ENCODE data around the gene SMPD4. TPM values are rescaled to one million over a fixed set of nuclear protein-coding genes. Genes with fewer than 3 reads are reported as not detected.
"Not testable (repeated sequence)": the region's sequence is repeated elsewhere in the genome, so short reads cannot be mapped to it uniquely, and the experiment has no call there.

Gene SMPD4
- total and polyA plus RNA-seq, 2 of the 4 experiments (the other 2 are of a cell fraction) = 8.6 to 63.0 TPM

DNA sequence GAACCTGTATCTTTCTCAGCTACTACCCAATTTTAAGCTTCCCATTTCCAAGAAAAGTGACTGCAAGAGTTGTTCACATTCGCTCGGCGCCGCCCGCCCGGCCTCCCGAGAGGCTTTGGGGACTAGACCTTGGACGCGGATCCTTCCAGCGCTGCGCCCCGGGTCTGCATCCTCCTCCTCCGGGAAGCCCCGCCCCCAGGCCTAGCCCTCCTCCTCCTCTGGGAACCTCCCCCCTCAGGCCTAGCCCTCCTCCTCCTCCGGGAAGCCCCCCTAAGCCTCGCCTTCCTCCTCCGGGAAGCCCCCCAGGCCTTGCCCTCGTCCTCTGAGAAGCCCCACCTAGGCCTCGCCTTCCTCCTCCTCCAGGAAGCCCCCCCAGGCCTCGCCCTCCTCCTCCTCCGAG is 46.6 kb upstream of the SMPD4 start:
- H2AK5ac ChIP-seq (ENCODE audit: low read depth, low read length); H3K56ac ChIP-seq (ENCODE audit: extremely low read depth, insufficient read depth, low read length); H3K4me2 ChIP-seq (ENCODE audit: low read depth, low read length); H4K91ac ChIP-seq (ENCODE audit: insufficient read depth, low read depth, low read length); H3K4me3 ChIP-seq (ENCODE audit: insufficient read depth, low read depth, low read length); H2AFZ ChIP-seq (replicated peaks; ENCODE audit: low read length, poor library complexity); H3K27me3 ChIP-seq (ENCODE audit: control insufficient read depth, insufficient read depth, low read length); ATAC-seq (ENCODE audit: low read depth); H3K4ac ChIP-seq (ENCODE audit: low read depth, low read length); H3K9me3 ChIP-seq (ENCODE audit: control insufficient read depth, insufficient read depth, low read length); H3K27ac ChIP-seq (ENCODE audit: insufficient read depth, low read length); H3K14ac ChIP-seq (replicated peaks; ENCODE audit: low read depth, low read length); dilution Hi-C loops (cut with HindIII; ENCODE audit: low sequenced_read_pairs, unreplicated experiment); H4K8ac ChIP-seq (ENCODE audit: low read depth in 2 of 2, low read length in 2 of 2); H4K20me1 ChIP-seq (ENCODE audit: insufficient read depth, low read length); DNase-seq; in situ Hi-C loops (cut with MboI; ENCODE audit: low sequenced_read_pairs); H3K79me1 ChIP-seq (ENCODE audit: low read depth in 1 of 2, low read length in 2 of 2); H4K5ac ChIP-seq (ENCODE audit: low read depth, low read length); H3K23ac ChIP-seq (ENCODE audit: low read depth, low read length); H2BK20ac ChIP-seq (ENCODE audit: low read depth, low read length); H2AK9ac ChIP-seq (replicated peaks; ENCODE audit: low read depth, low read length, poor library complexity); BruUV-seq (replicated peaks); H3K9me1 ChIP-seq (ENCODE audit: insufficient read depth, low read length); H3K18ac ChIP-seq (ENCODE audit: low read depth, low read length); POLR2A ChIA-PET (ENCODE audit: unreplicated experiment); CTCF ChIA-PET; H3K36me3 ChIP-seq (ENCODE audit: control insufficient read depth, insufficient read depth, low read length); H3K9ac ChIP-seq (ENCODE audit: low read depth, low read length); H3K4me1 ChIP-seq (ENCODE audit: control insufficient read depth, insufficient read depth, low read length); H2BK15ac ChIP-seq (ENCODE audit: low read depth, low read length); intact Hi-C loops (cut with micrococcal nuclease); H2BK5ac ChIP-seq (ENCODE audit: low read depth, low read length, poor library complexity, severe bottlenecking); H2BK120ac ChIP-seq (ENCODE audit: low read depth, low read length): not testable (repeated sequence)
- WGBS, 2 experiments (ENCODE audit: extremely low coverage in 2 of 2, insufficient read length in 1 of 2) = 97% methylated on average over 6 of the region's 21 CpGs; no CpG with 5 or more reads in 1 of the 2 experiments

DNA sequence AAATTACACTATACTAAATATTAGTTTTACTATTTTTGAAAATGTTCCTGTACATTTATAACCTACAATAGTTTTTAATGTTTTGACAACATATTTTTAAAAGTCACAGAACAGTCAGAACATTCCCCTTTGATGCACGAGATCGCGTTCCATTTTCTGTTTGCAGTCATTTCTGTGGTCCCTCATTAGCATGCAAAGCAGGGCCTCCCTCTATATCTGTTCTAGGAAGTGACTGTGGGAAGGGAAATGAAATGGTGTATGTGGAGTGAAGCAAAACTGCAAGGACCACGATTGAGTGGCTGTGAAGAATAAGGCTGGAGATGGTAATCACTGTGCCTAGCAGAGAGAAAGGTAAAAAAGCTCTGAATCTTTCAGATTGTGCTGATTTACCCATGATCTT is 41.1 kb upstream of the SMPD4 start:
- H3K14ac ChIP-seq (replicated peaks; ENCODE audit: low read depth, low read length); H3K4me2 ChIP-seq (ENCODE audit: low read depth, low read length); H2AFZ ChIP-seq (replicated peaks; ENCODE audit: low read length, poor library complexity); in situ Hi-C loops (cut with MboI; ENCODE audit: low sequenced_read_pairs); H3K27ac ChIP-seq (ENCODE audit: insufficient read depth, low read length); H3K27me3 ChIP-seq (ENCODE audit: control insufficient read depth, insufficient read depth, low read length); H3K18ac ChIP-seq (ENCODE audit: low read depth, low read length); H2BK15ac ChIP-seq (ENCODE audit: low read depth, low read length); H2BK120ac ChIP-seq (ENCODE audit: low read depth, low read length); H3K56ac ChIP-seq (ENCODE audit: extremely low read depth, insufficient read depth, low read length); H3K9ac ChIP-seq (ENCODE audit: low read depth, low read length); DNase-seq; H2BK20ac ChIP-seq (ENCODE audit: low read depth, low read length); ATAC-seq (ENCODE audit: low read depth); CTCF ChIA-PET; POLR2A ChIA-PET (ENCODE audit: unreplicated experiment); H4K91ac ChIP-seq (ENCODE audit: insufficient read depth, low read depth, low read length); H3K9me3 ChIP-seq (ENCODE audit: control insufficient read depth, insufficient read depth, low read length); H3K4ac ChIP-seq (ENCODE audit: low read depth, low read length); H4K8ac ChIP-seq (ENCODE audit: low read depth in 2 of 2, low read length in 2 of 2); H3K9me1 ChIP-seq (ENCODE audit: insufficient read depth, low read length); H3K36me3 ChIP-seq (ENCODE audit: control insufficient read depth, insufficient read depth, low read length); H3K4me1 ChIP-seq (ENCODE audit: control insufficient read depth, insufficient read depth, low read length); H2AK5ac ChIP-seq (ENCODE audit: low read depth, low read length); H2BK5ac ChIP-seq (ENCODE audit: low read depth, low read length, poor library complexity, severe bottlenecking); H3K4me3 ChIP-seq (ENCODE audit: insufficient read depth, low read depth, low read length); intact Hi-C loops (cut with micrococcal nuclease); H4K20me1 ChIP-seq (ENCODE audit: insufficient read depth, low read length); H4K5ac ChIP-seq (ENCODE audit: low read depth, low read length); BruUV-seq (replicated peaks); dilution Hi-C loops (cut with HindIII; ENCODE audit: low sequenced_read_pairs, unreplicated experiment); H3K23ac ChIP-seq (ENCODE audit: low read depth, low read length); H3K79me1 ChIP-seq (ENCODE audit: low read depth in 1 of 2, low read length in 2 of 2); H2AK9ac ChIP-seq (replicated peaks; ENCODE audit: low read depth, low read length, poor library complexity): not testable (repeated sequence)
- whole genome bisulfite sequencing, 2 experiments (ENCODE audit: extremely low coverage in 2 of 2, insufficient read length in 1 of 2) = no CpG with 5 or more reads among the region's 4 CpGs

Data from IMR-90 (cell line).